ENCODE results near the gene GLMP.
A peak's percentile ranks its signal among the peaks of the same experiment; 100 is the strongest.
"Not testable (repeated sequence)": the region's sequence is repeated elsewhere in the genome, so short reads cannot be mapped to it uniquely, and the experiment has no call there.

The GLMP gene

GRCh38 chr1:156295391-156295947 is at the start of gene GLMP:
TSS of gene GLMP (minus strand) at chr1:156295679. CDS start at chr1:156295645, 34 bp downstream.
- no peak for DNase-seq (ENCODE audit: low read depth, low spot score)

- no peak for DNase-seq (ENCODE audit: low read depth, low spot score)
These were observed 48.9 kb upstream of the GLMP start for GRCh38 chr1:156344409-156344808.

- DNase-seq (ENCODE audit: low read depth, low spot score) = no peak
These were observed 46.9 kb upstream of the GLMP start for GRCh38 chr1:156342166-156342955.

- peak; percentile 100 for DNase-seq (ENCODE audit: low read depth, low spot score)
These were observed 42.9 kb upstream of the GLMP start, which contains the start of the genes CCT3 and TSACC for GRCh38 chr1:156338180-156338976. TSS of gene CCT3 (minus strand) at chr1:156338292. CDS start at chr1:156338184, 108 bp downstream. TSS of gene TSACC (plus strand) at chr1:156338526. CDS start at chr1:156339758, 1,232 bp downstream.

GRCh38 chr1:156337888-156338179 is 42.4 kb upstream of the GLMP start:
- DNase-seq (ENCODE audit: low read depth, low spot score) = no peak

GRCh38 chr1:156337052-156337887 is 41.8 kb upstream of the GLMP start:
- DNase-seq (ENCODE audit: low read depth, low spot score) = no peak

GRCh38 chr1:156336242-156336641 is 40.8 kb upstream of the GLMP start:
- DNase-seq (ENCODE audit: low read depth, low spot score) = no peak

- DNase-seq (ENCODE audit: low read depth, low spot score) = not testable (repeated sequence)
These were observed 27.7 kb upstream of the GLMP start for GRCh38 chr1:156323179-156323578.

GRCh38 chr1:156320560-156320959 is 25.1 kb upstream of the GLMP start:
- DNase-seq (ENCODE audit: low read depth, low spot score) = no peak

GRCh38 chr1:156319664-156320063 is 24.2 kb upstream of the GLMP start:
- DNase-seq (ENCODE audit: low read depth, low spot score) = no peak

- no peak for DNase-seq (ENCODE audit: low read depth, low spot score)
These were observed 21.4 kb upstream of the GLMP start for GRCh38 chr1:156316909-156317308.

GRCh38 chr1:156310962-156311361 is 15.5 kb upstream of the GLMP start:
- DNase-seq (ENCODE audit: low read depth, low spot score) = no peak

- DNase-seq (ENCODE audit: low read depth, low spot score) = no peak
These were observed 12.6 kb upstream of the GLMP start for GRCh38 chr1:156308078-156308477.

GRCh38 chr1:156305215-156305614 is 9.7 kb upstream of the GLMP start:
- DNase-seq (ENCODE audit: low read depth, low spot score) = no peak

- DNase-seq (ENCODE audit: low read depth, low spot score) = no peak
These were observed 7.8 kb upstream of the GLMP start for GRCh38 chr1:156303241-156303640.

GRCh38 chr1:156298852-156299357 is 3.4 kb upstream of the GLMP start, which contains the start of gene VHLL:
TSS of gene VHLL (minus strand) at chr1:156299307. CDS start at chr1:156299189, 118 bp downstream.
- no peak for DNase-seq (ENCODE audit: low read depth, low spot score)

GRCh38 chr1:156293895-156294294 is 1.6 kb downstream of the GLMP start:
- DNase-seq (ENCODE audit: low read depth, low spot score) = no peak

GRCh38 chr1:156293098-156293434 is 2.4 kb downstream of the GLMP start:
- no peak for DNase-seq (ENCODE audit: low read depth, low spot score)

GRCh38 chr1:156291226-156292061 is 4.0 kb downstream of the GLMP start:
- DNase-seq (ENCODE audit: low read depth, low spot score) = peak; percentile 71

- DNase-seq (ENCODE audit: low read depth, low spot score) = no peak
These were observed 5.6 kb downstream of the GLMP start for GRCh38 chr1:156289857-156290256.
